ENCODE measurements around the gene SERTAD3. TPM values are rescaled to one million over a fixed set of nuclear protein-coding genes. Genes with fewer than 3 reads are reported as not detected.
A peak's percentile ranks its signal among the peaks of the same experiment; 100 is the strongest.

Gene SERTAD3
- polyA plus RNA-seq, 1 of the 3 experiments (the other 2 are of a cell fraction) = 11.3 TPM

DNA sequence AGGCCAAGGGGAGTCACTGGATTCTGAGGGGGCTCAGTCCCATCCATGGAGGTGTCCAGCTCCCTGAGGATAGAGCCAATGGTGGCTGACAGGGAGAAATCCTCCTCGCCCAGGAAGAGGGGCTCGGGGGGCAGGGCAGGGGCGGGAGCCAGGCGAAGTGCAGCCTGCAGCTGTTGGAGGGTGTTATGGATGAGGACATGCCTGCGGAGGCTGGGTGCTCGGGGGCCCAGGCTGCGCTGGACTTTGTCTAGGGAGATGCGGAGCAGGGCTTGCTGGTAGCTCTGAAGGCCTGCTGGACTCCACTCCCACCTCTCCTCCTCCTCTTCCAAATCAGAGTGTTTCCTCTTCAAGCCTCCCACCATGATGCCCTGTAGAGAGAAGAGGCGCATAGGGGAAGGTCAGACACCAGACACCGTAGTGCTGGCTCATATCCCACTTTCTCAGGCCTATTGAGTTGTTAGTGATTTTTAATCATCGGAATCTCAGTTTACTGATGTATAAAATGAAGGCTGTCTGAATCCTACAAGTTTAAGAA is 2.3 kb downstream of the SERTAD3 start:
- Histone ChIP-seq H3K9ac (no peak overlapping the region), H3K36me3 (replicated peaks in 1 of 2; ENCODE audit: control insufficient read depth in 1 of 2, insufficient read depth in 2 of 2, low read length in 1 of 2) (peaks cover 21 to 26% of the 10 kb centered on the region in 2 experiments), H3F3A (replicated peaks; ENCODE audit: insufficient read depth) (peaks cover 13% of the 10 kb centered on the region), H3K9me3 (no peaks in the 10 kb centered on the region), H3K4me3 (ENCODE audit: low read depth in 2 of 2, low read length in 1 of 2) (peak overlapping the region in 1 of 2 experiments; percentile 62; a peak in 1 of 4 replicates), H3K27me3 (ENCODE audit: insufficient read depth) (no peaks in the 10 kb centered on the region), H3K9me2 (no peaks in the 10 kb centered on the region), H4K20me1 (ENCODE audit: insufficient read depth) (peaks cover 32% of the 10 kb centered on the region), H3K4me2 (peak overlapping the region; percentile 86; the same call in 1 of the 2 replicates), H3K4me1 (ENCODE audit: control insufficient read depth in 1 of 2, insufficient read depth in 2 of 2, low read depth in 1 of 2, low read length in 1 of 2) (peaks cover 5 to 8% of the 10 kb centered on the region in 2 experiments; a peak in 2 of 4 replicates), H3K79me2 (ENCODE audit: insufficient read depth) (peaks cover 44% of the 10 kb centered on the region), H3K27ac (ENCODE audit: low read depth in 2 of 2, low read length in 1 of 2) (peak overlapping the region in 1 of 2 experiments; percentile 64; a peak in 1 of 4 replicates), H2AFZ (ENCODE audit: low read depth) (no peak overlapping the region)
- ChIA-PET POLR2A (interaction anchor here (1.1 to 3.8 kb wide), 2 partner anchors 15 to 21 kb away, joined by 3 to 17 read pairs; no protein-coding TSS in a partner anchor), CTCF (interaction anchor here (2.7 kb wide), 1 partner anchor 21 kb away, joined by 16 read pairs; no protein-coding TSS in a partner anchor)
- DNase-seq = no peak
- 91% methylated on average over 7 of the region's 11 CpGs for WGBS (ENCODE audit: low lambda C conversion rate)
- TF ChIP-seq MEF2A (IDR thresholded peaks at IDR 0.05; ENCODE audit: borderline replicate concordance, low read depth) = no peak
- no peak for TF ChIP-seq SIN3A (IDR thresholded peaks at IDR 0.05; ENCODE audit: borderline replicate concordance, low read depth, low read length)
- TF ChIP-seq, protein P1, sequence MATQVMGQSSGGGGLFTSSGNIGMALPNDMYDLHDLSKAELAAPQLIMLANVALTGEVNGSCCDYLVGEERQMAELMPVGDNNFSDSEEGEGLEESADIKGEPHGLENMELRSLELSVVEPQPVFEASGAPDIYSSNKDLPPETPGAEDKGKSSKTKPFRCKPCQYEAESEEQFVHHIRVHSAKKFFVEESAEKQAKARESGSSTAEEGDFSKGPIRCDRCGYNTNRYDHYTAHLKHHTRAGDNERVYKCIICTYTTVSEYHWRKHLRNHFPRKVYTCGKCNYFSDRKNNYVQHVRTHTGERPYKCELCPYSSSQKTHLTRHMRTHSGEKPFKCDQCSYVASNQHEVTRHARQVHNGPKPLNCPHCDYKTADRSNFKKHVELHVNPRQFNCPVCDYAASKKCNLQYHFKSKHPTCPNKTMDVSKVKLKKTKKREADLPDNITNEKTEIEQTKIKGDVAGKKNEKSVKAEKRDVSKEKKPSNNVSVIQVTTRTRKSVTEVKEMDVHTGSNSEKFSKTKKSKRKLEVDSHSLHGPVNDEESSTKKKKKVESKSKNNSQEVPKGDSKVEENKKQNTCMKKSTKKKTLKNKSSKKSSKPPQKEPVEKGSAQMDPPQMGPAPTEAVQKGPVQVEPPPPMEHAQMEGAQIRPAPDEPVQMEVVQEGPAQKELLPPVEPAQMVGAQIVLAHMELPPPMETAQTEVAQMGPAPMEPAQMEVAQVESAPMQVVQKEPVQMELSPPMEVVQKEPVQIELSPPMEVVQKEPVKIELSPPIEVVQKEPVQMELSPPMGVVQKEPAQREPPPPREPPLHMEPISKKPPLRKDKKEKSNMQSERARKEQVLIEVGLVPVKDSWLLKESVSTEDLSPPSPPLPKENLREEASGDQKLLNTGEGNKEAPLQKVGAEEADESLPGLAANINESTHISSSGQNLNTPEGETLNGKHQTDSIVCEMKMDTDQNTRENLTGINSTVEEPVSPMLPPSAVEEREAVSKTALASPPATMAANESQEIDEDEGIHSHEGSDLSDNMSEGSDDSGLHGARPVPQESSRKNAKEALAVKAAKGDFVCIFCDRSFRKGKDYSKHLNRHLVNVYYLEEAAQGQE (IDR thresholded peaks at IDR 0.05; ENCODE audit: low read depth, low read length) = no peak
- TF ChIP-seq EZH2phosphoT487 (IDR thresholded peaks at IDR 0.05; ENCODE audit: borderline replicate concordance, low read depth) = no peak
- TF ChIP-seq NRF1 (IDR thresholded peaks at IDR 0.05; ENCODE audit: low read depth, low read length) = no peak
- TF ChIP-seq TEAD4 (IDR thresholded peaks at IDR 0.05; ENCODE audit: borderline replicate concordance, insufficient read depth) = no peak
- TF ChIP-seq, protein P2, sequence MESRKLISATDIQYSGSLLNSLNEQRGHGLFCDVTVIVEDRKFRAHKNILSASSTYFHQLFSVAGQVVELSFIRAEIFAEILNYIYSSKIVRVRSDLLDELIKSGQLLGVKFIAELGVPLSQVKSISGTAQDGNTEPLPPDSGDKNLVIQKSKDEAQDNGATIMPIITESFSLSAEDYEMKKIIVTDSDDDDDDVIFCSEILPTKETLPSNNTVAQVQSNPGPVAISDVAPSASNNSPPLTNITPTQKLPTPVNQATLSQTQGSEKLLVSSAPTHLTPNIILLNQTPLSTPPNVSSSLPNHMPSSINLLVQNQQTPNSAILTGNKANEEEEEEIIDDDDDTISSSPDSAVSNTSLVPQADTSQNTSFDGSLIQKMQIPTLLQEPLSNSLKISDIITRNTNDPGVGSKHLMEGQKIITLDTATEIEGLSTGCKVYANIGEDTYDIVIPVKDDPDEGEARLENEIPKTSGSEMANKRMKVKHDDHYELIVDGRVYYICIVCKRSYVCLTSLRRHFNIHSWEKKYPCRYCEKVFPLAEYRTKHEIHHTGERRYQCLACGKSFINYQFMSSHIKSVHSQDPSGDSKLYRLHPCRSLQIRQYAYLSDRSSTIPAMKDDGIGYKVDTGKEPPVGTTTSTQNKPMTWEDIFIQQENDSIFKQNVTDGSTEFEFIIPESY (IDR thresholded peaks at IDR 0.05; ENCODE audit: borderline replicate concordance, low read depth) = no peak
- TF ChIP-seq, protein P3, sequence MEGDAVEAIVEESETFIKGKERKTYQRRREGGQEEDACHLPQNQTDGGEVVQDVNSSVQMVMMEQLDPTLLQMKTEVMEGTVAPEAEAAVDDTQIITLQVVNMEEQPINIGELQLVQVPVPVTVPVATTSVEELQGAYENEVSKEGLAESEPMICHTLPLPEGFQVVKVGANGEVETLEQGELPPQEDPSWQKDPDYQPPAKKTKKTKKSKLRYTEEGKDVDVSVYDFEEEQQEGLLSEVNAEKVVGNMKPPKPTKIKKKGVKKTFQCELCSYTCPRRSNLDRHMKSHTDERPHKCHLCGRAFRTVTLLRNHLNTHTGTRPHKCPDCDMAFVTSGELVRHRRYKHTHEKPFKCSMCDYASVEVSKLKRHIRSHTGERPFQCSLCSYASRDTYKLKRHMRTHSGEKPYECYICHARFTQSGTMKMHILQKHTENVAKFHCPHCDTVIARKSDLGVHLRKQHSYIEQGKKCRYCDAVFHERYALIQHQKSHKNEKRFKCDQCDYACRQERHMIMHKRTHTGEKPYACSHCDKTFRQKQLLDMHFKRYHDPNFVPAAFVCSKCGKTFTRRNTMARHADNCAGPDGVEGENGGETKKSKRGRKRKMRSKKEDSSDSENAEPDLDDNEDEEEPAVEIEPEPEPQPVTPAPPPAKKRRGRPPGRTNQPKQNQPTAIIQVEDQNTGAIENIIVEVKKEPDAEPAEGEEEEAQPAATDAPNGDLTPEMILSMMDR (IDR thresholded peaks at IDR 0.05) = no peak
- TF ChIP-seq FOSL2 (IDR thresholded peaks at IDR 0.05; ENCODE audit: borderline replicate concordance, low read depth) = no peak
- TF ChIP-seq CHD2 (IDR thresholded peaks at IDR 0.05; ENCODE audit: low read length, partially characterized antibody) = no peak
- no peak for TF ChIP-seq ELF1 (IDR thresholded peaks at IDR 0.05)
- TF ChIP-seq FOXJ3 (CRISPR knock-in tag; IDR thresholded peaks at IDR 0.05) = no peak
- TF ChIP-seq POLR2AphosphoS5 (IDR thresholded peaks at IDR 0.05; ENCODE audit: low read depth, low read length) = no peak
- TF ChIP-seq, protein P4, sequence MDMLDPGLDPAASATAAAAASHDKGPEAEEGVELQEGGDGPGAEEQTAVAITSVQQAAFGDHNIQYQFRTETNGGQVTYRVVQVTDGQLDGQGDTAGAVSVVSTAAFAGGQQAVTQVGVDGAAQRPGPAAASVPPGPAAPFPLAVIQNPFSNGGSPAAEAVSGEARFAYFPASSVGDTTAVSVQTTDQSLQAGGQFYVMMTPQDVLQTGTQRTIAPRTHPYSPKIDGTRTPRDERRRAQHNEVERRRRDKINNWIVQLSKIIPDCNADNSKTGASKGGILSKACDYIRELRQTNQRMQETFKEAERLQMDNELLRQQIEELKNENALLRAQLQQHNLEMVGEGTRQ (IDR thresholded peaks at IDR 0.05; ENCODE audit: borderline replicate concordance, low read depth, low read length) = no peak
- no peak for TF ChIP-seq GATA2 (CRISPR knock-in tag; IDR thresholded peaks at IDR 0.05)
- no peak for TF ChIP-seq MXI1 (IDR thresholded peaks at IDR 0.05; ENCODE audit: low read depth, low read length)
- TF ChIP-seq JUND (IDR thresholded peaks at IDR 0.05) = no peak
- TF ChIP-seq RFX5 (IDR thresholded peaks at IDR 0.05; ENCODE audit: low read length) = no peak

Data from SK-N-SH (cell line).